Myocyte (in vitro differentiated cells): Measurements from ENCODE around the gene CHAT. TPM values are rescaled to one million over a fixed set of nuclear protein-coding genes. Genes with fewer than 3 reads are reported as not detected.

Experiments used
- DNase-seq: peaks from one replicate; pipeline ENCODE4 v3.0.0-alpha.2; 2012; ENCODE audit warnings: low read depth
- total RNA-seq: library from RNA; depleted of rRNA; stranded (reverse); fragments of >200 nt; gene quantifications from 2 replicates; pipeline ENCODE4 v1.2.3, GENCODE V29; 2014

Gene CHAT
- total RNA-seq, 1 donor from 2014 or later, result not detected

GRCh38 chr10:49611816-49612512 lies 1.9 kb upstream of the CHAT start:
- DNase-seq, result no peak

GRCh38 chr10:49612513-49613164 lies 1.2 kb upstream of the CHAT start:
- DNase-seq, result no peak

GRCh38 chr10:49613165-49613881 lies 514 bp upstream of the CHAT start:
- no peak for DNase-seq

GRCh38 chr10:49614242-49615198 lies 683 bp downstream of the CHAT start:
- DNase-seq, result no peak

GRCh38 chr10:49615213-49615612 lies 1.4 kb downstream of the CHAT start:
- no peak for DNase-seq

- DNase-seq, result no peak
These were observed 1.9 kb downstream of the CHAT start for GRCh38 chr10:49615721-49616120.

- DNase-seq, result no peak
These were observed 2.7 kb downstream of the CHAT start for GRCh38 chr10:49616421-49617101.

- DNase-seq, result no peak
These were observed 3.5 kb downstream of the CHAT start for GRCh38 chr10:49617121-49618020.

- no peak for DNase-seq
These were observed 5.0 kb downstream of the CHAT start for GRCh38 chr10:49618821-49619220.

- DNase-seq, result no peak
These were observed 5.8 kb downstream of the CHAT start for GRCh38 chr10:49619613-49620012.

- DNase-seq, result no peak
These were observed 6.5 kb downstream of the CHAT start for GRCh38 chr10:49620286-49620810.

GRCh38 chr10:49620841-49621378 lies 7.1 kb downstream of the CHAT start:
- no peak for DNase-seq

- DNase-seq, result no peak
These were observed 7.7 kb downstream of the CHAT start for GRCh38 chr10:49621561-49621960.

GRCh38 chr10:49622426-49623425 lies 8.9 kb downstream of the CHAT start:
- DNase-seq, result no peak

GRCh38 chr10:49624629-49625028 lies 10.8 kb downstream of the CHAT start:
- DNase-seq, result no peak

GRCh38 chr10:49625411-49625810 lies 11.6 kb downstream of the CHAT start:
- no peak for DNase-seq

- DNase-seq, result no peak
These were observed 13.2 kb downstream of the CHAT start for GRCh38 chr10:49627038-49627437.
